ENCODE measurements around the gene KIAA1217.

KIAA1217 gene

GRCh38 chr10:24434961-24435360 lies 226.0 kb downstream of the KIAA1217 start:
- H3K14ac ChIP-seq (ENCODE audit: low read length): no peak overlapping the region
- H2BK12ac ChIP-seq (ENCODE audit: low read length): no peak overlapping the region
- H3K4me2 ChIP-seq (ENCODE audit: insufficient read depth, low read length, poor library complexity, severe bottlenecking): no peak overlapping the region
- H3K4ac ChIP-seq (ENCODE audit: low read length): no peak overlapping the region
- WGBS, 2 donors (ENCODE audit: extremely low coverage in 2 of 2, insufficient read length in 2 of 2, insufficient replicate concordance in 1 of 2): no CpG with 5 or more reads among the region's 1 CpG
- H3K36me3 ChIP-seq (replicated peaks in 1 of 2; ENCODE audit: control insufficient read depth in 2 of 2, insufficient read depth in 2 of 2, low read length in 2 of 2): peaks cover 0 to 3% of the 10 kb centered on the region in 2 donors
- H3K4me1 ChIP-seq (ENCODE audit: control insufficient read depth in 2 of 2, insufficient read depth in 1 of 2, low read depth in 1 of 2, low read length in 2 of 2): peaks cover 0 to 2% of the 10 kb centered on the region in 2 donors
- no peaks in the 10 kb centered on the region for H3K79me1 ChIP-seq (ENCODE audit: low read depth, low read length)
- no peak overlapping the region for H3K4me3 ChIP-seq (ENCODE audit: low read length in 2 of 2)
- no peak for DNase-seq (ENCODE audit: low spot score)
- H4K91ac ChIP-seq (ENCODE audit: low read depth, low read length, poor library complexity): no peak overlapping the region
- H2AK5ac ChIP-seq (ENCODE audit: low read depth, low read length): no peak overlapping the region
- H3K27me3 ChIP-seq (ENCODE audit: control insufficient read depth in 3 of 3, insufficient read depth in 3 of 3, low read depth in 1 of 3, low read length in 3 of 3): no peaks in the 10 kb centered on the region
- H3K27ac ChIP-seq (replicated peaks; ENCODE audit: low read length): no peak overlapping the region
- H4K8ac ChIP-seq (ENCODE audit: low read depth, low read length): no peak overlapping the region
- H2BK120ac ChIP-seq (ENCODE audit: low read depth, low read length): no peak overlapping the region
- H3K9ac ChIP-seq (ENCODE audit: low read depth, low read length, poor library complexity): no peak overlapping the region
- H2BK15ac ChIP-seq (ENCODE audit: low read length): no peak overlapping the region
- no peak overlapping the region for H2AFZ ChIP-seq (ENCODE audit: low read length)
- H3K9me3 ChIP-seq (replicated peaks in 1 of 2; ENCODE audit: control insufficient read depth in 2 of 2, insufficient read depth in 1 of 2, low read depth in 1 of 2, low read length in 2 of 2): no peaks in the 10 kb centered on the region
- no peak overlapping the region for H3K18ac ChIP-seq (ENCODE audit: low read length)
- H3K23ac ChIP-seq (ENCODE audit: low read depth, low read length, poor library complexity): no peak overlapping the region
- H2BK5ac ChIP-seq (ENCODE audit: low read length): no peak overlapping the region

GRCh38 chr10:24435374-24435773 lies 226.4 kb downstream of the KIAA1217 start:
- Histone ChIP-seq H2AK5ac (ENCODE audit: low read depth, low read length) (no peak overlapping the region), H3K4ac (ENCODE audit: low read length) (no peak overlapping the region), H2BK5ac (ENCODE audit: low read length) (no peak overlapping the region), H2BK15ac (ENCODE audit: low read length) (no peak overlapping the region), H3K14ac (ENCODE audit: low read length) (no peak overlapping the region), H3K4me3 (ENCODE audit: low read length in 2 of 2) (no peak overlapping the region), H3K27me3 (ENCODE audit: control insufficient read depth in 3 of 3, insufficient read depth in 3 of 3, low read depth in 1 of 3, low read length in 3 of 3) (no peaks in the 10 kb centered on the region), H3K79me1 (ENCODE audit: low read depth, low read length) (no peaks in the 10 kb centered on the region), H2BK12ac (ENCODE audit: low read length) (no peak overlapping the region), H3K4me1 (ENCODE audit: control insufficient read depth in 2 of 2, insufficient read depth in 1 of 2, low read depth in 1 of 2, low read length in 2 of 2) (peaks cover 0 to 2% of the 10 kb centered on the region in 2 donors), H3K9ac (ENCODE audit: low read depth, low read length, poor library complexity) (no peak overlapping the region), H3K27ac (replicated peaks; ENCODE audit: low read length) (no peak overlapping the region), H3K23ac (ENCODE audit: low read depth, low read length, poor library complexity) (no peak overlapping the region), H3K36me3 (replicated peaks in 1 of 2; ENCODE audit: control insufficient read depth in 2 of 2, insufficient read depth in 2 of 2, low read length in 2 of 2) (peaks cover 0 to 3% of the 10 kb centered on the region in 2 donors), H3K9me3 (replicated peaks in 1 of 2; ENCODE audit: control insufficient read depth in 2 of 2, insufficient read depth in 1 of 2, low read depth in 1 of 2, low read length in 2 of 2) (no peaks in the 10 kb centered on the region), H2AFZ (ENCODE audit: low read length) (no peak overlapping the region), H2BK120ac (ENCODE audit: low read depth, low read length) (no peak overlapping the region), H4K91ac (ENCODE audit: low read depth, low read length, poor library complexity) (no peak overlapping the region), H3K18ac (ENCODE audit: low read length) (no peak overlapping the region), H3K4me2 (ENCODE audit: insufficient read depth, low read length, poor library complexity, severe bottlenecking) (no peak overlapping the region), H4K8ac (ENCODE audit: low read depth, low read length) (no peak overlapping the region)
- DNase-seq (ENCODE audit: low spot score): no peak
- no CpG with 5 or more reads among the region's 1 CpG for WGBS, 2 donors (ENCODE audit: extremely low coverage in 2 of 2, insufficient read length in 2 of 2, insufficient replicate concordance in 1 of 2)

- Histone ChIP-seq H3K27me3 (ENCODE audit: control insufficient read depth in 3 of 3, insufficient read depth in 3 of 3, low read depth in 1 of 3, low read length in 3 of 3) (no peaks in the 10 kb centered on the region), H3K4me2 (ENCODE audit: insufficient read depth, low read length, poor library complexity, severe bottlenecking) (no peak overlapping the region), H3K14ac (ENCODE audit: low read length) (no peak overlapping the region), H3K36me3 (replicated peaks in 1 of 2; ENCODE audit: control insufficient read depth in 2 of 2, insufficient read depth in 2 of 2, low read length in 2 of 2) (peaks cover 0 to 3% of the 10 kb centered on the region in 2 donors), H2BK5ac (ENCODE audit: low read length) (no peak overlapping the region), H2BK12ac (ENCODE audit: low read length) (no peak overlapping the region), H3K9me3 (replicated peaks in 1 of 2; ENCODE audit: control insufficient read depth in 2 of 2, insufficient read depth in 1 of 2, low read depth in 1 of 2, low read length in 2 of 2) (no peaks in the 10 kb centered on the region), H3K4me3 (ENCODE audit: low read length in 2 of 2) (no peak overlapping the region), H3K4ac (ENCODE audit: low read length) (no peak overlapping the region), H2AK5ac (ENCODE audit: low read depth, low read length) (no peak overlapping the region), H4K91ac (ENCODE audit: low read depth, low read length, poor library complexity) (peak overlapping the region; percentile 15), H2AFZ (ENCODE audit: low read length) (no peak overlapping the region), H3K27ac (replicated peaks; ENCODE audit: low read length) (no peak overlapping the region), H3K79me1 (ENCODE audit: low read depth, low read length) (no peaks in the 10 kb centered on the region), H2BK120ac (ENCODE audit: low read depth, low read length) (no peak overlapping the region), H4K8ac (ENCODE audit: low read depth, low read length) (no peak overlapping the region), H3K23ac (ENCODE audit: low read depth, low read length, poor library complexity) (no peak overlapping the region), H2BK15ac (ENCODE audit: low read length) (no peak overlapping the region), H3K18ac (ENCODE audit: low read length) (no peak overlapping the region), H3K4me1 (ENCODE audit: control insufficient read depth in 2 of 2, insufficient read depth in 1 of 2, low read depth in 1 of 2, low read length in 2 of 2) (peaks cover 0 to 6% of the 10 kb centered on the region in 2 donors), H3K9ac (ENCODE audit: low read depth, low read length, poor library complexity) (no peak overlapping the region)
- no CpG with 5 or more reads among the region's 5 CpGs for WGBS, 2 donors (ENCODE audit: extremely low coverage in 2 of 2, insufficient read length in 2 of 2, insufficient replicate concordance in 1 of 2)
- no peak for DNase-seq (ENCODE audit: low spot score)
Measured at GRCh38 chr10:24437302-24437701, 228.4 kb downstream of the KIAA1217 start.

- no peak overlapping the region for H2AFZ ChIP-seq (ENCODE audit: low read length)
- H3K4me3 ChIP-seq (ENCODE audit: low read length in 2 of 2): no peak overlapping the region
- H3K36me3 ChIP-seq (replicated peaks in 1 of 2; ENCODE audit: control insufficient read depth in 2 of 2, insufficient read depth in 2 of 2, low read length in 2 of 2): peaks cover 0 to 3% of the 10 kb centered on the region in 2 donors
- WGBS, 2 donors (ENCODE audit: extremely low coverage in 2 of 2, insufficient read length in 2 of 2, insufficient replicate concordance in 1 of 2): no CpG with 5 or more reads among the region's 1 CpG
- H3K4me2 ChIP-seq (ENCODE audit: insufficient read depth, low read length, poor library complexity, severe bottlenecking): no peak overlapping the region
- no peaks in the 10 kb centered on the region for H3K79me1 ChIP-seq (ENCODE audit: low read depth, low read length)
- H3K9me3 ChIP-seq (replicated peaks in 1 of 2; ENCODE audit: control insufficient read depth in 2 of 2, insufficient read depth in 1 of 2, low read depth in 1 of 2, low read length in 2 of 2): no peaks in the 10 kb centered on the region
- H3K23ac ChIP-seq (ENCODE audit: low read depth, low read length, poor library complexity): no peak overlapping the region
- no peak overlapping the region for H3K9ac ChIP-seq (ENCODE audit: low read depth, low read length, poor library complexity)
- H2BK12ac ChIP-seq (ENCODE audit: low read length): no peak overlapping the region
- no peak overlapping the region for H3K27ac ChIP-seq (replicated peaks; ENCODE audit: low read length)
- H3K27me3 ChIP-seq (ENCODE audit: control insufficient read depth in 3 of 3, insufficient read depth in 3 of 3, low read depth in 1 of 3, low read length in 3 of 3): no peaks in the 10 kb centered on the region
- H2BK15ac ChIP-seq (ENCODE audit: low read length): no peak overlapping the region
- H3K18ac ChIP-seq (ENCODE audit: low read length): no peak overlapping the region
- peaks cover 0 to 6% of the 10 kb centered on the region in 2 donors for H3K4me1 ChIP-seq (ENCODE audit: control insufficient read depth in 2 of 2, insufficient read depth in 1 of 2, low read depth in 1 of 2, low read length in 2 of 2)
- no peak overlapping the region for H2BK5ac ChIP-seq (ENCODE audit: low read length)
- DNase-seq (ENCODE audit: low spot score): no peak
- no peak overlapping the region for H4K91ac ChIP-seq (ENCODE audit: low read depth, low read length, poor library complexity)
- H3K4ac ChIP-seq (ENCODE audit: low read length): no peak overlapping the region
- H2BK120ac ChIP-seq (ENCODE audit: low read depth, low read length): no peak overlapping the region
- H3K14ac ChIP-seq (ENCODE audit: low read length): no peak overlapping the region
- H4K8ac ChIP-seq (ENCODE audit: low read depth, low read length): no peak overlapping the region
- no peak overlapping the region for H2AK5ac ChIP-seq (ENCODE audit: low read depth, low read length)
Measured at GRCh38 chr10:24438800-24439199, 229.9 kb downstream of the KIAA1217 start.

Measured in neuronal stem cell (in vitro differentiated cells).